NB4 (cell line): Measurements from ENCODE around the gene MDGA2.

ENCODE experiments used
- MYC ChIP-seq: IDR thresholded peaks from 2 replicates; pipeline ENCODE4 v1.6.1; 2011; ENCODE audit warnings: low read depth, low read length
- POLR2A ChIP-seq: IDR thresholded peaks from 2 replicates; pipeline ENCODE4 v1.6.1; 2011; ENCODE audit warnings: mild to moderate bottlenecking; ENCODE audit not compliant: insufficient read length; ENCODE audit errors: extremely low read depth
- TF ChIP-seq, protein P1 (sequence below): IDR thresholded peaks from one replicate; pipeline ENCODE4 v1.5.1; 2012; ENCODE audit warnings: low read depth, low read length

DNA sequence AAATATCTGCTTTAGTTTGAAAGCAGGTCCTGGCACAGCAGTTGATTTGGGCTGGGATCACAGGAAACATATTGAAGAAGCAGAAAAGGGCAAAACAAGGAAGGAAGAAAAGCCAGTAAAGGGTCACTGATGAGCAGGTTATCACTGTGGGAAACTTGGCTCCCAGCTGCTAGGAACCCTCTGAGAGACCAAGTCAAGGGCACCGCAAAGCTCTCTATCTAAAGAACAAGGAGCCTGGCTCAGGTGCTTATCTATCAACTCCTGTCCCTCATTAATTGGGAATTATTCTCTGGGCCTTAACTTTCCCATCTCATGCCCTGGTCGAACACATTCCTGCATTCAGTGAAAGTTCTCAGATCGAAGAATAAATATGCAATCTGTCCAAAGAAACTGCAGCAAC is 572.9 kb downstream of the MDGA2 start:
- TF ChIP-seq, protein P1, sequence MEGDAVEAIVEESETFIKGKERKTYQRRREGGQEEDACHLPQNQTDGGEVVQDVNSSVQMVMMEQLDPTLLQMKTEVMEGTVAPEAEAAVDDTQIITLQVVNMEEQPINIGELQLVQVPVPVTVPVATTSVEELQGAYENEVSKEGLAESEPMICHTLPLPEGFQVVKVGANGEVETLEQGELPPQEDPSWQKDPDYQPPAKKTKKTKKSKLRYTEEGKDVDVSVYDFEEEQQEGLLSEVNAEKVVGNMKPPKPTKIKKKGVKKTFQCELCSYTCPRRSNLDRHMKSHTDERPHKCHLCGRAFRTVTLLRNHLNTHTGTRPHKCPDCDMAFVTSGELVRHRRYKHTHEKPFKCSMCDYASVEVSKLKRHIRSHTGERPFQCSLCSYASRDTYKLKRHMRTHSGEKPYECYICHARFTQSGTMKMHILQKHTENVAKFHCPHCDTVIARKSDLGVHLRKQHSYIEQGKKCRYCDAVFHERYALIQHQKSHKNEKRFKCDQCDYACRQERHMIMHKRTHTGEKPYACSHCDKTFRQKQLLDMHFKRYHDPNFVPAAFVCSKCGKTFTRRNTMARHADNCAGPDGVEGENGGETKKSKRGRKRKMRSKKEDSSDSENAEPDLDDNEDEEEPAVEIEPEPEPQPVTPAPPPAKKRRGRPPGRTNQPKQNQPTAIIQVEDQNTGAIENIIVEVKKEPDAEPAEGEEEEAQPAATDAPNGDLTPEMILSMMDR: no peak
- TF ChIP-seq POLR2A (no peak), MYC (no peak)
